Panc1 (cell line): ENCODE data around the gene ADISSP. TPM values are rescaled to one million over a fixed set of nuclear protein-coding genes. Genes with fewer than 3 reads are reported as not detected.
A peak's percentile ranks its signal among the peaks of the same experiment; 100 is the strongest.

Experiments
- ATAC-seq: fragments of 200-7000 bp; cut with Tn5 transposase; 2 replicates; pipeline ENCODE4 v1.9.1; 2020; ENCODE audit warnings: mild to moderate bottlenecking, moderate library complexity
- BruUV-seq: library from RNA; stranded (reverse); fragments of 400-500 nt; replicated peaks from 2 replicates; lab custom pipeline; 2021; lab: Mats Ljungman, UMichigan
- CTCF ChIA-PET: fragments of 300-600 bp; sonication (Branson Sonifier 250); formaldehyde crosslinking; loops from one replicate; lab custom pipeline; 2022; ENCODE audit warnings: antibody characterized with exemption; lab: Charles Lee
- POLR2A ChIA-PET: fragments of 300-600 bp; sonication (Branson Sonifier 250); formaldehyde crosslinking; loops from one replicate; lab custom pipeline; 2022; ENCODE audit warnings: antibody characterized with exemption; lab: Charles Lee
- DNase-seq: peaks from one replicate; pipeline ENCODE4 v3.0.0-alpha.2; 2010; ENCODE audit warnings: low read depth, low spot score
- H3K27ac ChIP-seq: 2 replicates; pipeline ENCODE4 v1.5.1; 2011; ENCODE audit warnings: mild to moderate bottlenecking, low read length, inconsistent platforms
- H3K27me3 ChIP-seq: fragments of 200-500 bp; sonication (Bioruptor generic); 2 replicates; pipeline ENCODE4 v1.6.0; 2014; ENCODE audit warnings: low read length, inconsistent platforms; ENCODE audit not compliant: control insufficient read depth, insufficient read depth
- H3K36me3 ChIP-seq: fragments of 200-500 bp; sonication (Bioruptor generic); 2 replicates; pipeline ENCODE4 v1.5.1; 2014; ENCODE audit warnings: inconsistent platforms, mild to moderate bottlenecking, low read length, moderate library complexity; ENCODE audit not compliant: control insufficient read depth, insufficient read depth
- H3K4me1 ChIP-seq: 2 replicates; pipeline ENCODE4 v1.5.1; 2011; ENCODE audit warnings: inconsistent platforms, mild to moderate bottlenecking, low read length, moderate library complexity; ENCODE audit not compliant: control insufficient read depth, insufficient read depth
- H3K4me3 ChIP-seq, 2 experiments: 2 replicates each; pipeline ENCODE4 v1.5.1; 2011 to 2012; ENCODE audit warnings: low read depth in 2 of 2, low read length in 2 of 2, mild to moderate bottlenecking in 2 of 2, inconsistent platforms in 1 of 2, moderate library complexity in 1 of 2
- H3K9me3 ChIP-seq: fragments of 200-500 bp; sonication (Bioruptor generic); 2 replicates; pipeline ENCODE4 v1.5.1; 2014; ENCODE audit warnings: low read depth, mild to moderate bottlenecking, inconsistent platforms, low read length, moderate library complexity; ENCODE audit not compliant: control insufficient read depth, insufficient read depth
- CTCF ChIP-seq: fragments of 450-650 bp; IDR thresholded peaks from 2 replicates; pipeline ENCODE4 v1.5.1; 2017; ENCODE audit warnings: mild to moderate bottlenecking
- POLR2AphosphoS5 ChIP-seq: IDR thresholded peaks from 2 replicates; pipeline ENCODE4 v1.6.1; 2012; ENCODE audit warnings: mild to moderate bottlenecking, low read depth, low read length, moderate library complexity
- SIN3A ChIP-seq: IDR thresholded peaks from 2 replicates; pipeline ENCODE4 v1.6.1; 2012; ENCODE audit warnings: low read depth, mild to moderate bottlenecking, low read length, moderate library complexity, borderline replicate concordance; ENCODE audit not compliant: insufficient read depth
- TCF7L2 ChIP-seq: IDR thresholded peaks from 2 replicates; pipeline ENCODE4 v1.6.1; 2011; ENCODE audit warnings: mild to moderate bottlenecking, low read depth, low read length, inconsistent platforms
- in situ Hi-C: cut with HindIII; loops from 2 replicates; pipeline ENCODE4 v1.10.0; 2016; ENCODE audit warnings: low sequenced_read_pairs, low pct_unique_long_range_greater_than_20kb
- intact Hi-C: fragments of 100-400 bp; cut with micrococcal nuclease; formaldehyde crosslinking; loops from one replicate; pipeline ENCODE4 v1.10.0; 2022; ENCODE audit not compliant: unreplicated experiment
- total RNA-seq: library from RNA; stranded (reverse); gene quantifications from one replicate; pipeline ENCODE4 v1.2.1, GENCODE V29; 2021; ENCODE audit not compliant: unreplicated experiment
- TF ChIP-seq, protein P1 (sequence below), 2 experiments: IDR thresholded peaks; 2 replicates each; pipeline ENCODE4 v1.6.1; 2011 to 2012; ENCODE audit warnings: low read depth in 2 of 2, control low read depth in 1 of 2, low read length in 1 of 2, mild to moderate bottlenecking in 1 of 2, moderate library complexity in 1 of 2; ENCODE audit not compliant: insufficient read depth in 1 of 2

ADISSP gene
- total RNA-seq, 1 experiment from 2014 or later: 100 TPM

DNA sequence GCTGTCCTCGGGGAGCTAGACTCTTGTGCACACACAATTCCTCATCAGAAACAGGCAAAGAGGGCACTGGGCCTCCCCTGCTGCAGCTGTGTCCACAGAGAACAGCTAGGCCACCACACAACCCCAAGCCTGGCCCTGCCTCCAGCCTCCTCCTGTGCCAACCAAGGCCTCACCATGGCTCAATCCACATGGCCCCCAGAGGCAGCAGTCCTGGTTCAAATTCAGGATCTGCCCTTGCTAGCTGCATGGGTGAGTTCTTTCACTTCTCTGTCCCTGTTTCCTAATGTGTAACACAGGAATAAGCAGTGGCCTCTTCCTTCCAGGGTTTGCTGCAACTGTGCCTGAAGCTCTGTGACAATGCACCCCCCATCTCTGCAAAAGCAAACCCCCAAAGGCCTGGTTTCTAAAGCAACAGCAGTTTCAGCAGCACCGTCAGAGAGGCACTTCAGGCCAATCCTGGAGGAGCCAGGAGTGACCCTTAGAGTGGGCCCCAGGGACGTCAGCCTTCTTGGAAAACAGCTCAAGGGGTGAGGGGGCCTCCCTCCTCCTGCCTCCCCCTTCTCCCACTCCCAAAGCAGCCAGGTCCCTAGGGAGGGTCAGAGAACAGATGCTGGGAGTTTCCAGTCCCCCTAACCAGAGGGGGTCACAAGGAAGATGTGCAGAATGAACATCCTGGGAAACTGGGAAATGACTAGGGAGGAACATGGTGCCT is 2.2 kb downstream of the ADISSP start:
- H3K4me1 ChIP-seq: peaks cover 19% of the 10 kb centered on the region
- TSS peak; percentile 60 for BruUV-seq
- H3K36me3 ChIP-seq: no peaks in the 10 kb centered on the region; the same call in 1 of the 2 replicates
- ATAC-seq (no peak), DNase-seq (no peak)
- ChIA-PET CTCF (no interaction called here), POLR2A (interaction anchor here (0.6 kb wide), 1 partner anchor 12 kb away, joined by 3 read pairs; no protein-coding TSS in a partner anchor)
- H3K4me3 ChIP-seq: no peak overlapping the region
- intact Hi-C loops (loop anchor here (5.0 kb wide), 1 partner anchor 88 kb away; no protein-coding TSS in a partner anchor), in situ Hi-C loops (no loop called here)
- no peak overlapping the region for H3K27ac ChIP-seq
- no peaks in the 10 kb centered on the region for H3K9me3 ChIP-seq
- TF ChIP-seq POLR2AphosphoS5 (no peak), SIN3A (no peak), TCF7L2 (no peak), CTCF (no peak)
- TF ChIP-seq, protein P1, sequence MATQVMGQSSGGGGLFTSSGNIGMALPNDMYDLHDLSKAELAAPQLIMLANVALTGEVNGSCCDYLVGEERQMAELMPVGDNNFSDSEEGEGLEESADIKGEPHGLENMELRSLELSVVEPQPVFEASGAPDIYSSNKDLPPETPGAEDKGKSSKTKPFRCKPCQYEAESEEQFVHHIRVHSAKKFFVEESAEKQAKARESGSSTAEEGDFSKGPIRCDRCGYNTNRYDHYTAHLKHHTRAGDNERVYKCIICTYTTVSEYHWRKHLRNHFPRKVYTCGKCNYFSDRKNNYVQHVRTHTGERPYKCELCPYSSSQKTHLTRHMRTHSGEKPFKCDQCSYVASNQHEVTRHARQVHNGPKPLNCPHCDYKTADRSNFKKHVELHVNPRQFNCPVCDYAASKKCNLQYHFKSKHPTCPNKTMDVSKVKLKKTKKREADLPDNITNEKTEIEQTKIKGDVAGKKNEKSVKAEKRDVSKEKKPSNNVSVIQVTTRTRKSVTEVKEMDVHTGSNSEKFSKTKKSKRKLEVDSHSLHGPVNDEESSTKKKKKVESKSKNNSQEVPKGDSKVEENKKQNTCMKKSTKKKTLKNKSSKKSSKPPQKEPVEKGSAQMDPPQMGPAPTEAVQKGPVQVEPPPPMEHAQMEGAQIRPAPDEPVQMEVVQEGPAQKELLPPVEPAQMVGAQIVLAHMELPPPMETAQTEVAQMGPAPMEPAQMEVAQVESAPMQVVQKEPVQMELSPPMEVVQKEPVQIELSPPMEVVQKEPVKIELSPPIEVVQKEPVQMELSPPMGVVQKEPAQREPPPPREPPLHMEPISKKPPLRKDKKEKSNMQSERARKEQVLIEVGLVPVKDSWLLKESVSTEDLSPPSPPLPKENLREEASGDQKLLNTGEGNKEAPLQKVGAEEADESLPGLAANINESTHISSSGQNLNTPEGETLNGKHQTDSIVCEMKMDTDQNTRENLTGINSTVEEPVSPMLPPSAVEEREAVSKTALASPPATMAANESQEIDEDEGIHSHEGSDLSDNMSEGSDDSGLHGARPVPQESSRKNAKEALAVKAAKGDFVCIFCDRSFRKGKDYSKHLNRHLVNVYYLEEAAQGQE (IDR thresholded peaks at IDR 0.05; ENCODE audit: insufficient read depth in 1 of 2, low read depth in 2 of 2, low read length in 1 of 2): no peak
- no peaks in the 10 kb centered on the region for H3K27me3 ChIP-seq

- H3K9me3 ChIP-seq: no peaks in the 10 kb centered on the region
- peaks cover 15% of the 10 kb centered on the region for H3K4me1 ChIP-seq
- H3K4me3 ChIP-seq: no peak overlapping the region
- TF ChIP-seq, protein P1 (IDR thresholded peaks at IDR 0.05; ENCODE audit: insufficient read depth in 1 of 2, low read depth in 2 of 2, low read length in 1 of 2): no peak
- no peak for TF ChIP-seq SIN3A
- no peak for TF ChIP-seq POLR2AphosphoS5
- TF ChIP-seq CTCF: no peak
- no peak for TF ChIP-seq TCF7L2
- no peak overlapping the region for H3K27ac ChIP-seq
- POLR2A ChIA-PET: no interaction called here
- in situ Hi-C loops: no loop called here
- no peaks in the 10 kb centered on the region; the same call in 1 of the 2 replicates for H3K36me3 ChIP-seq
- intact Hi-C loops: loop anchor here (5.0 kb wide), 1 partner anchor 87 kb away; no protein-coding TSS in a partner anchor
- BruUV-seq: no TSS peak
- CTCF ChIA-PET: no interaction called here
- DNase-seq (no peak), ATAC-seq (no peak)
- no peaks in the 10 kb centered on the region for H3K27me3 ChIP-seq
Observed at GRCh38 chr20:3764659-3765058, 2.9 kb downstream of the ADISSP start.
